GM21717 (cell line): ENCODE data around the gene CMIP.
"Not testable (repeated sequence)": the region's sequence is repeated elsewhere in the genome, so short reads cannot be mapped to it uniquely, and the experiment has no call there.

Source experiments
- ATAC-seq: cut with Tn5 transposase; IDR thresholded peaks from one replicate; pipeline ENCODE4 v1.9.1; 2021; ENCODE audit warnings: mild to moderate bottlenecking, moderate library complexity; ENCODE audit not compliant: unreplicated experiment

Gene CMIP

DNA sequence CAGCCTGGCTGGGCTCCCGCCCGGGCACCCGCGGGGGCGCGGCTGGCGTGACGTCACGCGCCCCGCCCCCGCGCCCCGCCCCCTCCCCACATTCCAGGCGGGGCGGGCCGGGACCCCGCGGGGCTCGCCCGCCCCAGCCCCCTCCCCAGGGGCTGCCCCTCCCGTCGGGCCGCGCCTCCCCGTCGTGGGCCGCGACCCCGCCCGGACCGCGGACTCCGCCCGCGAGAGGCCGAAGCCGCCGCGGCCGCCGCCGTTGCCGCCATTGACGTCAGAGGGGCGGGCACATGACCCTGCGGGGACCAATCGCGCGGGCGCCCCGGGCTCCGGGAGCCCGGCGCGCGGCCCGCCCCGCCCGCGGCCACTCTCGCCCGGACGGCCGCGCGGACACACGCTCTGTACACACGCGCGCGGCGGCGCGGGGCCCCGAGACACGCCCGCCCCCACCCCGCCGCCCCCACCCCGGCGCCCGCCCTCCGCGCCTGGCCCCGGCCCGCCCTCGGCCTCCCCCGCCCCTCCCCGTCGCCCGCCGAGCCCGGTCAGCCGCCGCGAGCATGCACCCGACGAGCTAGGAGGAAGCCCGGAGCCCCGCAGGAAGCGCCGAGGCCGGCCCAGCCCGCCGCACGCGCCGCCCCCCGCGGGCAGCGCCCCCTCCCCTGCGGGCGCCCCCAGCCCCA, at the start of gene CMIP:
Gene CMIP (plus strand): TSS at position 361 of the 674 bp plus-strand sequence.
- peak; percentile 71 for ATAC-seq

DNA sequence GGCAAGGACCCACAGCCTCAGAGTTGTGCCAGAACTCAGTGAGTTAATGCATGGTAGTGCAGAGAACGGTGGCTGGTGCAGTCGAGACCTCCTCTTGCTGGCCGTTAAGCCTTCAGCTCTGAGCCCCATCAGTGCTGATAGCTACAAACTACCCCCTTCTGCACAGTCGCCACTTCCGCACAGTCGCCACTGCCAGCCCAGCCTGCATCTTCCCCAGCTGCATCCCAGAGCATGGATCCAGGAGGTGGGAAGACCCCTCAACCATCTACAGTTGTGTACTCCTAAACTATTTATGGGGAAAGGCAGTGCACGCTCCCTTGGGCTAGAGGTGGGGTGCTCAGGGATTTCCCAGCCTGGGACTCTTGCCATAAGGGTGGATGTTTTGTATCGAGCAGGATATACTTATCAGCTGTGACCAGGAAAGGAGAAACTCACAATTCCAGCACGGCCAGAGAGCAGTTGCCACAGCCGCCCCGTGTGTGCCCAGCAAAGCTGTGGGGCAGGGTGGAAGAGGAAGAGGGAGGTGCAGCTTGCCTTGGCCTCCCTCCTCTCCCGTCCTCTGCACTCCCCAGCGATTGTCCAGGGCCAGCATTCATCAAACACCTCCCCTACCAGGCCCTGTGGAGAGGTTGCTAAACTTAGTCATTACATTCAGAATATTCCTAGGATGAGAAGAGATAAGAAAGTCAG, 49.5 kb upstream of the CMIP start:
- ATAC-seq: no peak

DNA sequence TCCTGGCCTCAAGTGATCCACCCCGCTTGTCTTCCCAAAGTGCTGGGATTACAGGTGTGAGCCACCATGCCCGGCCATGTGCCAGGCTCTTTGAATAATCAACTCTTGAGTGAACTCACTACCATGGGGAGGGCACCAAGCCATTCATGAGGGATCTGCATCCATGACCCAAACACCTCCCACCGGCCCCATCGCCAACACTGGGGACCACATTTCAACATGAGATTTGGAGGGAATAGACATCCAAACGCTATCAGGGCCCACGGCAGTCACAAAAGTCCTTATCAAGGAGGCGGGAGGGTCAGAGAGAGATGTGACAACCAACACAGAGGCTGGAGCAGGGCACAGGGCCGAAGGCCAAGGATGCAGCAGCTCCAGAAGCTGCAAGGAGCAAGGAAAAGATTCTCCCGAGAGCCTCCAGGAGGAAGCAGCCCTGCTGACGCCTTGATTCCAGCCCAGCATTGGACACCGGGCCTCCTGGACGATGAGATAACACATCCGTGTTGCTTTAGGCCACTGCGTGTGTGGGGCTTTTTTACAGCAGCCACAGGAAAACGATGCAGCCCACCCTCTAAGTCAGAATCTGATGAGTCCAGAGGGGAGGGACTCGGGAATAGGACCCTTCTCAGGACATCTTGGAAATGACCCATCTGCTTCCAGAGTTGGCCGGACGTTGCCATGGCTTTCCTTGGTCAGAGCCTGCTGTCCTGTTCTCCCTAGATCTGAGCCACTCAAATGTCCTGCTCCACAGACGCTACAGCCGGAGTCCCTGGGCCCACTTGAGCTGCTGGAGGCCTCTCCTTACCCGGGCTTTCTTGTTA, 47.3 kb upstream of the CMIP start:
- ATAC-seq: no peak

DNA sequence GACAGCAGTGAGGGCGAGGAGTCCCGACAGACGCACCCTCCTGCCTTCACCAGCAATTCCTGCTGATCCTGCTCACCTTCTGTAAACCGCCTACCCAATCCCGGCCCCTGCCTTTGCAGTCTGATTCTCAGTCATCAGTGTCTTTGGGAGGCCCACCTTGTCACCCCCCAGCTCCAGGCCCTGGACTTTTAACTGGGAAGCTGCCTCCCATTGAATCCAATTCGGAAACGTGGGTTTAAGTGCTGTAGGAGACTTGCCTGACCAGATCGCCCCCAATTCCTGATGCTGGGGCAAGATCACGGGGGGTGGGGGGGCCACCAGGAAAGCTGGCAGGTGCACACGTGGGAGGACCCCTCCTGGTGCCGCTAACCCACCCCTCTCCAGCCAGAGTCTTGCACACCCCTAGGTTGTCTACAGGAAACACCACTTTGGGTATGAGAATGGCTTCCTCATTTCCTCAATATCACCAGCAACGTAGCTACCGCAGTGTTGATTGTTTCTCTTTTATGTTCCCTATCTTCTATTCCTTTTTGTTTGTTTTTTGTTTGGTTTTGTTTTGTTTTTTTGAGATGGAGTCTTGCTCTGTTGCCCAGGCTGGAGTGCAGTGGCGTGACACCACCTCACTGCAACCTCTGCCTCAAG, 46.6 kb upstream of the CMIP start:
- ATAC-seq: no peak

DNA sequence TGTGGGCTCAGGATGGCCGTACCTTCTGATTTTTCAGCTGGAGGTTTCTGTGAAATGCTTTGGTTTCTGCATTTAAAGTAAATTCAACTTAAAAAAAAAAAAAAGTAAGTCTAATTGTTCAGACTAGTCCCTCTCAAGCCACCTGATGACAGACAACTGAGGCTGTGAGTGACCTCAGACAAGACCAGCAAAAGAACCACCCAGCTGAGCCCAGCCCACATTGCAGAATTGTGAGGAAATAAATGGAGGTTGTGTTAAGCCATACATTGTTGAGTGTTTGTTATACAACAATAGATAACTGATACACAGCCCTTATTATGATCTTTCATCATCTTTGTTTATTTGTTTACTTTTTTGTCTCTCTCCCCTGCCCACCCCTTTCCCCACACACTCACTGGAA, 44.7 kb upstream of the CMIP start:
- no peak for ATAC-seq

DNA sequence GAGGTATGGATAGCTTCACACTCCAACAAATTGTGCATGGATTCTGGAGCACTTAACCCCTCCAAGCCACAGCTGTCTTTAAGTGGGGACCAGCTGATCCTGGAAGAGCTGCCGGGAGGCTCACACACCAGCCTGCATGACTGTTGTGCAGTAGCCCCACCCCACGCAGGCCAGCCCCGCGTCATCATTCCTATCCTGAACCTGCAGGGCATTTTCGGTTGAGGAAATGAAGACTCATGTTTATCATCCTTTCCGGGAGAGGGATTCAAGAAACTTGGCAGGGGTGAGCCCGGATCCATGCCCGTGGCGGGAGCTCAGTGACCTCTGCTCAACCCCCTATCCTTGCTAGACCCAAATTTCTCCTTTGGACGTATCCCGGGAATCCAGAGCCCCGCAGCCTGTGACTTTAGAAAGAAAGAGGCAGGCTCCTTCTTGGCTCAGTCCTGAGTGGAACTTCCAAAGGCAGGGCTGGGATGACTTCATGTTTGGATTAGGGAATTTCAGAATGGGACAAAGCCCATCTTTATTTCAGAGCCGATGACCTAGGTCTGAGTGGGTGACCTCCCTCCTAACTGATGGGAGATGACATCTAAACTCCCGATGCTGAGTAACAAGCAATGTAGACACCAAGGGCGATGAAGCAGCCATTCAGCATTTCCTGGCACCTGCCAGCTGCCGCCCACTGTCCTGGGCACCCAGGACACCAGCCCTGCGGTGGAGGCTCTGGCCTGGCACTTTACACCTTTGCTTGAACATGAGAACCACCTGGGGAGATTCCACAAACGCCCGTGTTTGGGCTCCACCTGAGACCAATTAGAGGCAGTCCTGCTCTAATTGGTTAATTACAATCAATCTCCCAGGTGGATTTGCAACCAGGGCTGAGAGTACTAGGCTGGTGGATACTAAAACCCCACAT, 43.3 kb upstream of the CMIP start:
- ATAC-seq: no peak

DNA sequence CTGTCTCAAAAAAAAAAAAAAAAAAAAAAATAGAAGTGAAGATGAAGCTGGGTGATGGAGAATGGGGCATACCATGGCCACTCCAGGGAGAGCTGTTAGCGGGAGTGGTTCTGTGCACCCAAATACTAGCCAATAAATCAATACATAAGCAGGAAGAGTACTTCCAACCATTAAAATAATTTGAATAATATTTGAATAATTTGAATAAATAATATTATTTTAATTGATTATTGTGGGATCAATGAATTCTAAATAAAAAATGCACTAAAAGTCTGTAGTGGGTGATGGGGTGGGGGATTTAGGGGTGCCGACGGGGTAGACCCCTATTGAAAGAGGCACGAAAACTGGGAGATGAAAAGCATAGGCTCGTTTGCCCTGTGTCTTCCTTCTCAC, 41.4 kb upstream of the CMIP start:
- ATAC-seq: no peak

DNA sequence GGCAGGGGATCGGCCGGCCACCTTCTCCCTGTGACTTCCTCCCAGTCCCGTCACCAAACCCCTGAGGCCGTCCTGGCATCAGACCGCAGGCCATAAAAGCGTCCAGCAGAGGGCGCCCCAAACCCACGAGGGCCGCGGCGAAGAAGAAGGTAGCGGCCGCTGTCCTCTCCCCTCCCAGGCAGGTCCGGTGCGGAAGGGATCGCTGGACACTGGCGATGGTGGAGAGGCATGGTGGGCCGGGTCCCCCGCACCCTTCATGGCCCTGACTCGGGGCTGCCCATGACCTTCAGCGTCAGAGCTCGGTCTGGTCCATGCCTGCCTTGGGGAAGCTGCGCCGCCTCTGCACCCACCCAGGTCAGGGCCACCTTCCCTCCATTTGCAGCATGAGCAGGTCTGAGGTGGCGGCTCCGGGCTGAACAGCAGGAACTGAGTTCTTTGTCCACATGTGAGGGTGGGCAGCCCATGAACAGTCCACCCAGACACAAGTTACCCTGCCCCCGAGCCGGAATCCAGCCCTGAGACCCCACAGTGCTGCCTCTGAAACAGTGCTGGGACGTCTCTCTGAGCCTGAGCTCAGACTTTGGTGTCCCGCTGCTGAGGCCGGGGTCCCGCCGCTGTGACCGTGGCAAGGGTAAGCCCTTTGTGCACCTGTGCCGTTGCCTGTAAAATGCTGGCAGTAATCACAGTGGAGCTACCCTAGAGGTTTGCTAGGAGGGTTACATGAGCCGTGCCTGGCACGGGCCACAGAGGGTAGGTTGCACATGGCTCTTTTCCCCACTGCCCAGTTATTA, 40.8 kb upstream of the CMIP start:
- peak; percentile 71 for ATAC-seq

DNA sequence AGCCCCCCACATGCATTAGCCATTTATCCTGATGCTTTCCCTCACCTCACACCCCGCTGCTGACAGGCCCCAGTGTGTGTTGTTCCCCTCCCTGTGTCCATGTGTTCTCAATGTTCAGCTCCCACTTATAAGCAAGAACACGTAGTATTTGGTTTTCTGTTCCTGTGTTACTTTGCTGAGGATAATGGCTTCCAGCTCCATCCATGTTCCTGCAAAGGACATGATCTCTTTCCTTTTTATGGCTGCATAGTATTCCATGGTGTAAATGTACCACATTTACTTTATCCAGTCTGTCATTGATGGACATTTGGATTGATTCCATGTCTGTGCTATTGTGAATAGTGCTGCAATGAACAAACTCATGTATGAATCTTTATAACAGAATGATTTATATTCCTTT, 39.6 kb upstream of the CMIP start:
- not testable (repeated sequence) for ATAC-seq

DNA sequence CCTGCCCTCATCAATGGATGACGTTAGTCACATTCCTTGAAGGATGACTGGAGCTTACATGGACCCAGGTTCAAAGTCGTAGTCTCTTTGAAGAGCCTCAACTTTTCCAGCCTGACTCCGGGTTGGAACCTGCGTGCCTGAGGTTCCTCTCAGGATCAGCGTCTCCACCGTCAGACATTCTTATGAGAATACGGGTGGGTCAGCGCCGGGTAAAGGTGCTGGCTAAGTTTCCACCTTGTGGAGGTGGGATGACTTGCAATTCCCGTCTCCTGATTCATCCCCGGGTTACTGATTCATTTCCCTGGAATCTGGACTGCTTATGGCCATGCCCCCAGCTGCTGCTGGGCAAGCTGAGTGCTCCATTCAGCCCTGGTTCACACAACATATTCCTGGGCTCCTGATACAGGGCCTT, 38.9 kb upstream of the CMIP start:
- no peak for ATAC-seq

DNA sequence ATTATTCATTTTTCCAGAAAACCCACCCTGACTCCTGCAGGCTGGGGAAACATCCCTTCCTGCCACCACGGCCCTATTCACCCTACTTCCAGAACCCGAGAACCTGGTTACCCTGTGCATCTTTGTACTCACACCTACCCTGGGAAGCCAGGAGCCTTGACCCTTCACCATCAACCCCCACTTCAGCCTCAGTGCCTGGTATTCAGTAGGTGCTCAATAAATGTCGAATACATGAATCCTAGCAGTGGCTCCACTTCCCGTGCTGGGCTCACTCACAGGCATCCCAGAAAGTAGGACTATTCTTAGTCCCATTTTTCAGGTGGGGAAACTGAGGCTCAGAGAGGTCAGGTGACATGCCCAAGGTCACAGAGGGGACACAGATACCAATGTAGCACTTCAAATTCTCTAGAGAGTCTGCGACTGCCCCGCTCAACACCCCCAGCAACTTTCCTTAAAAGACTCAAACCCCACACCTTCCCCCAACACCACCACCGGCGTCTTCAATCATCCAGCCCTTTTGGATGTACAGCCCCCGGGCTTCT, 36.1 kb upstream of the CMIP start:
- no peak for ATAC-seq

DNA sequence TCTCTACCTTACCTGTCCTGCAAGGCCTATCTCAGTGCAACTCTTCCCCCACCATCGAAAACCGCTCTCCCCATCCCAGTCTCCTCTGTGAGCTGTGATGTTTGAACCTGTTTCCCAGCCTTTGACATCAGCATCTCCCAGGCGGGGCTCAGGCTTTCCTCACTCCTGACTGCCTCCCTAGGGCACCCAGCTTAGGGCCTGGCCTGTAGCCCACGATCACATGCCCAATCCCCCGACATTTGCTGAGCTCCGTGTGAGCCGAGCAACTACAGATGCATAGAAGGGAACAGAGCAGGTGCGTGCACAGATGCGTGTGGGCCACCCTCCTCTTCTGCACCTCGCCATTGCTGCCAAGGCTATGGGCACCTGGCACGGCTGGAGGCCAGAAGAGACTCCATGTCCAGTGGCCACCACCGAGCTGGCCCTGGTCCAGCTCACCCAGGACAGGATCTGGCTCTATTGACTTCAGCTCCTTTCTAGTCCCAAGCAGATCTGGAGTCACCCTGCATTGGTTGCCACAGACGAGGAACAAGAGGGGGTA, 35.5 kb upstream of the CMIP start:
- ATAC-seq: no peak

DNA sequence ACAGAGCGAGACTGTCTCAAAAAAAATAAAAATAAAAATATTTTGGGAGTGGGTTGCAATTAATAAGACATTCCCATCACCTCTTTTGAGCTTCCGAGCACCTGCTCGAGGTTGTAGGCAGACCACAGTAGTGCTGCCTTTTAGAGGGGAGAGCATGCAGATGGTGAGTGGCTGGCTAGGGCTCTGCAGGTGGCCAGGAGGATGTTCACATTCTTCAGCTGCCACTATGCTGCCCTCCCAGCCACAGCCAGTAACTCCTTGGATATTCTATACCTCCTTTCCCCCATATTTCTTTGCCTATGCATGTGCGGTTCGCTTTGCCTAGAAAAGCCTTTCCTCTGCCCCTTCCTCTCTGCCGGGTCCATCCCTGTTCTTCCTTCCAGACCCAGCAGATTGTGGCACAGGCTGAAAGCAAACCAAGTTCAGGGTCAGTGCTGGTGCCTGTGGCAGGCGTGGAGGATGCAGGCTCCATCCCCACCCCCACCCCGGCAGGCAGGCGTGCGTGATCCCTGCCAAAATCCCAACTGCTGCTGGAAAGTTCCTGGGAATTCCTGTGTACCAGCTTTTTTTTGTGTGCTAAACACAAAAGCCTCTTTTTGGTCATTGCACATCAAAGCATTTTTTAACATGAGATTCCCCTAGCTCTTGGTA, 33.8 kb upstream of the CMIP start:
- no peak for ATAC-seq

DNA sequence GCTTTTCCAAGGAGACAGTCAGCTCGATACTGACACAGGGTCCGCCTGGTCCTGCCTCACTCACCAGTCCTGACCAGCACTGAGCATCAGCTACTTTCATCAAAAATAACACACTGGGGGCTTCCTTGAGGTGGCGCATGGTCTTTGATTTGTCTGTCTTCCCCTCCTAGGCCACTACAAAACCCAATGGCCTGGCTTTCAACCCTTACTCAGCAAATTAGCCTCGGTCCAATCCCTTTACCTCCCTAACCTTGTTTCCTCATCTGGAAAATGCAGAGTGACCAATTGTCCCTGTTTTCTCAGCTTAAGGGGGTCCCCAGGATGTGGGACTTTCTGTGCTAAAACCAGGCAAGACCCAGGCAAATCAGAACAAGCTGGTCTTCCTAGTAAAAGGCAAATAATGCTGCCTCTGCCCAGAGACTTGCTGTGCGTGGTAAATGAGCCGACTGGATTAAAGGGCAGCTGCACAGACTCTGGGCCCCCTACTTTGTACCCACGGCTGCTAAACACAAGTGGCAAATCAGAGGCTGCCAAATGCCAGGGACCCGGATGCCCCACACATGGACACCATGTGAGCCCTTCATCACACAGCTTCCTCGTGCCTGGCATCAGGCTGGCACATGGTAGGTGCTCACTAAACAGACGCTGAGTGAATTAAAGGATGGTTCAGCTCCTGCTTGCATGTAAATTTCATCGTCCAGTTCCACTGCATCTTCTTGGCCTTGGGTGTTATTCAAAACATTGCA, 31.2 kb upstream of the CMIP start:
- ATAC-seq: no peak

DNA sequence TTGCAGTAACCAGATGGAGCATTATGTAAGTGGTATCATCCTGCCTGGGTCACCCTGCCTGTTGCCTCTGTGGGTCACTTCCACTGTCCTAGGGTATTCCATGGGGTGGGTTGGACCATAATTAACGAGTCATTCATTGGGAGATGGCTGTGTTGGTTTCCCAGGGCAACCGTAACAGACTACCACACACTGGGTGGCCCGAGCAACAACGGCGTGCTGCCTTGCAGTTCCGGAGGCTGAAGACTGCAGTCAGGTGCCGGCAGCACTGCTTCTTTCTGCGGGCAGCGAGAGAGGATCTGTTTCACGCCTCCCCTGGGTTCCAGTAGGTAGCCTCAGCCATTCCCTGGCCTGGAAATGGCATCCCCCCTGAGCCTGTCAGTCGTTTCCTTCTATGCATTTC, 28.9 kb upstream of the CMIP start:
- ATAC-seq: no peak

DNA sequence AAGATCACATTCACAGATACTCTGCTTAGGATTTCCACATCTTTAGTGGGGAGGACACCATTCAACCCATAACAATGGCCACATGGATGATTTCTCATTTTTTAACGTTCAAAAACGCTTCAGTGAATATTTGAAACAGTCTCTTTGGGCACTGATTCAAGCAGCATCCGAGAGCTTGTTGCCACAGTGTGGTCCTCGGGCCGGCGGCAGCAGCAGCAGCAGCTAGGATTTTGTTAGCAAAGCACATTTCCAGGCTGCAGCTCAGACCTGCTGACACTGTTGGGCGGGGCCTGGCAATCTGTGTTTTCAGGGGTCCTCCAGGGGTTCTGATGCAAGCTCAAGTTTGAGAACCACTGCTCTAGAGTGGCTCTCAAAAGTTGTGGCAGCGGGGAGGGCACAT, 27.9 kb upstream of the CMIP start:
- ATAC-seq: no peak

DNA sequence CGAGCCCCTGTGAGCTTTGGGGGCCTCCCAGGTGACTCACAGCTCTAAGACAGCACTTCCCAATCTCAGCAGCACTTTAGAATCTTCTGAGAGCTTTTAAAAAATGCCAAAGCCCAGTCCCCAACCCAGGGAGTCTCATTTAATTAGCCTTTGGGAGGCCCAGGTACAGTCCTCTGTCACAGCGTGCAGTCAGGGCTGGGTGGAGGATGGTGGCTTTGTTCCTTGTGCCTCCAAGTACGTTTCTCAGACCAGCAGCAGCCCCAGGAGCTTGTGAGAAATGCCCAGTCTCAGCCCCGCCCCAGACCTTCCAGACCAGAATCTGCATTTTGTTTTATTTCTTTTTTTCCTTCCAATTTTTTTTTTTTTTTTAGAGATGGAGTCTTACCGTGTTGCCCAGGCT, 27.4 kb upstream of the CMIP start:
- no peak for ATAC-seq

DNA sequence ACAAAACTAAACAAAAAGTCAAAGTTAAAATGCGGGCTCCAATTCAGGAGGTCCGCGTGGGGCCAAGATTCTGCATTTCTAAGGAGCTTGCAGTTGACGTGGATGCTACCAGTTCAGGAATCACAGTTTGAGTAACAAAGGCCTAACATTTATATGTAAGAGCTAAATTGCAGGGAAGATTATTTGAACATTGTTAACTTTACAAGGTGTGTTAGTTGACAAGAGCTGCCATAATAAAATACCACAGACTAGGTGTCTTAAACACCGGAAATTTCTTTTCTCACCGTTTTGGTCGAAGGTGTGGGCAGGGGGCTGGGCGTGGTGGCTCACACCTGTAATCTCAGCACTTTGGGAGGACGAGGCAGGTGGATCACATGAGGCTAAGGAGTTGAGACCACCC, 24.8 kb upstream of the CMIP start:
- ATAC-seq: no peak
